GM19238 (cell line): Measurements from ENCODE around the gene VPS35L.

ENCODE experiments used
- DNase-seq: peaks from one replicate; pipeline ENCODE4 v3.0.0; 2011; ENCODE audit warnings: low spot score; ENCODE audit not compliant: insufficient read length

The VPS35L gene

DNA sequence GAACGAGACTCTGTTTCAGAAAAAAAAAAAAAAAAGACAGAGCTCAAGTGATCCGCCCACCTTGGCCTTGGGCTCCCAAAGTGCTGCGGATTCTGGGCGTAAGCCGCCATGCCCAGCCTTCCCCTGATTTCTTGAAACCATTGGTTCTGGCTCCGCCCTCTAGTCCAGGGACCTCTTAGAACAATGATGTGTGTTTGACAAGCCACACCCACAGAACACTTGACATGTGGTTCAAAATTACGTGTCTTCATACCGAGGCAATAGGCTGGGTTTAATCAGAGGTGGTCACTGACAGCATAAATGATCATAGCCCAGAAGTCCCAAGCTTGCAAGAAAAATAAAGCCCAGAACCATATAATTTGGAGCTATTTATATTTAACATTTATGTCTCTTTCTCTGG is 139.5 kb downstream of the VPS35L start:
- no peak for DNase-seq

DNA sequence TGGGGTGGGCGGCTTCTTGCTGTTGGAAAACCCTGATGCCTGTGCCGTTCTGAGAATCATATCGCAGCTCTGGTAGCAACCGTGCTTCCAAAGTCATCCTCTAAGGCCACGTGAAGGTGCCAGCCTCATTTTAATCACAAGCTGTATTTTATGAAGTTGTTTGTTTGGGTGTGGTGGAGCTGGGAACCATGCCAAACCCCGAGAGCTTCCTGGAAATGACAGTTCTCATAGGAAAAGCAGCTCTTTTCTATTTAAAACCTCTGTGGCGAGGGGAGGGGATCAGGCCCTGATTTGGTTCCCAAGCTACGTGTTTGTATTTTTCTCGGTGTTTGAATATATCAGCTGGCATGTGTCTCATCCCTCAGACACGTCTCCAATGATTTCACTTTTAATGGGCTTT is 140.8 kb downstream of the VPS35L start:
- no peak for DNase-seq

DNA sequence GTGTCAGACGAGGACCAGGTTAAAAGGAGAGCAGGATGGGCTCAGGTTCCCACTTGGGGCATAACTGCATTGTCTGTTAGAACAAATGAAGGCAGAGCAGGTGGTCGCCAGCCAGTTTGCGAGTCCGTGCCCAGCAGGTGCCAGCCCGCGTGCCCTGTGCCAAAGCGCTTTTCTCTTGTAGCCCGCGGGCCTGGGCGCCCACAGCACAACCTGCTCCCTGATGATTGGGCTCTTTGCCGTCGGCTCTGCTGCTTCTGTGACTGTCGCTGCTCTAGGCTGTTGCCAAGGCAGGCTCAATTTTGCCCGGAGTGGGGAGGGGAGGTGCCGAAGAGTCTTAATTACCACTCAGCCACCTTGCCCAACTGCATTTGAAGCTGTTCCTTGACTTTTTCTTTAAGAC is 141.5 kb downstream of the VPS35L start:
- DNase-seq = no peak

- no peak for DNase-seq
Measured at GRCh38 chr16:19697756-19698318, 142.3 kb downstream of the VPS35L start.

DNA sequence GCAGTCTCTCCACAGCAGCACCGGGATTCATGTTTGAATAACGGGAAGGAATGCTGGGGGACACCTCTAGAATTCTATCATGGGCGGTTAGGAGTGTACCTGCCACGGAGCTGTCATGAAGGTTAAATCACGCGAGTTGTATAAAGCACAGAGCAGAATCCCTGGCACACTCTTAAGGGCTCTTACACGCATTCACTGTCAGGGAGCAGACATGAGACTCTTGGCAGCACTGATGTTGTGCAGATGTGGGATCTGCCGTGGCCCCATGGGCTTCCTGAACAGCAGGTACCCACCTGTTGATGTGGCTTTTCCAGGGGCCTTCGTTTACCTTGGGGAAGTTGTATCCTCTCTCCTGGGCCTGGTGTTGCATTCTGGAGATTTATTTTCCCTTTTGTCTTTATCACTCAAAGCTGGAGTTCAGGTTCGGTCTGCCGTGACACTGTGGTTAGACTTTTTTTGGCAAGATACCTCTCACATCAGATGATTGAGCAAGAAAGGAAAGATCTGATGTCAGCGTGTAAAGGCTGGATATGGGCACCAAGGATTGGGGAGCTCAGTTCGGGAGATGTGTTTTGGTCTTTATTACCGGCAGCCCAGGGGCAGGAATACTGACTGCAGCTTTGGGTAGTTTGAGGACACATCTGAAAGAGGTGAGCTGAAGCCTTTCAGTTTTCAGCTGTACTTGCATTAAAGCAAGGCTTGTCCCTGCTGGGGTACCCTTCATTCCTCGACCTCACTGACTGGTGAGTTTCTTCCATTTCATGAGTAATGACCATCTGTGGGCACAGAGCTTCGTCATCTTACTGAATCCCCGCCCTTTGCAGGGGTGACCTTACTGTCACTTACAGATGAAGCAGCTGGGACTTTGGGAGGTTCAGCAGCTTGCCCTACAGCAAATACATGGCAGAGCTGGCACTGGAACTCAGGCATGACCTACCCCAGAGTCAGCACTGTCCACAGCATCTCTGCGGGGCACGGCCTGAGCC is 143.3 kb downstream of the VPS35L start:
- no peak for DNase-seq

- DNase-seq = no peak
Measured at GRCh38 chr16:19699472-19699871, 144.0 kb downstream of the VPS35L start.

GRCh38 chr16:19700319-19700781 is 144.8 kb downstream of the VPS35L start:
- no peak for DNase-seq

GRCh38 chr16:19701091-19701490 is 145.6 kb downstream of the VPS35L start:
- no peak for DNase-seq

GRCh38 chr16:19703172-19703889 is 147.8 kb downstream of the VPS35L start:
- no peak for DNase-seq

- DNase-seq = no peak
Measured at GRCh38 chr16:19704321-19705145, 149.0 kb downstream of the VPS35L start.

GRCh38 chr16:19705146-19705501 is 149.6 kb downstream of the VPS35L start:
- no peak for DNase-seq

DNA sequence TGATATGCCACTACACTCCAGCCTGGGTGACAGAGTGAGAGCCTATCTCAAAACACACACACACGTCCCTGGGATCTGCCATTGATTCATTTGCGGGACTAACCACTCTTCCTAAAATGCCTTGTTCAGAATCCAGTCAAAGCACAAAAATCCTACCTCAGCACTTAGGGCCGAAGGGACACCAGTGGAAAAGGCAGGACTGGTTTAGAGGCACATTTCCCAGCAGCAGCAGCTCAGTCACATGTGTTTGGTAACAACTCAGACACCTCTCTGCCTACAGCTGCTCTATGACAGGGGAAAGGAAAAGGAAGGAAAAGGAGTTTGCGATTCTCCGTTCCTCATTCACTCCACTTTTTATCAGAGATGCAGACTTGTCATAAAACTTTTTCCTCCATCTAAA is 150.3 kb downstream of the VPS35L start:
- DNase-seq = no peak

- no peak for DNase-seq
Measured at GRCh38 chr16:19706846-19707245, 151.3 kb downstream of the VPS35L start.

GRCh38 chr16:19707569-19708295 is 152.2 kb downstream of the VPS35L start:
- DNase-seq = no peak

- DNase-seq = no peak
Measured at GRCh38 chr16:19708296-19709205, 153.0 kb downstream of the VPS35L start.

- no peak for DNase-seq
Measured at GRCh38 chr16:19709381-19710136, 154.1 kb downstream of the VPS35L start.

DNA sequence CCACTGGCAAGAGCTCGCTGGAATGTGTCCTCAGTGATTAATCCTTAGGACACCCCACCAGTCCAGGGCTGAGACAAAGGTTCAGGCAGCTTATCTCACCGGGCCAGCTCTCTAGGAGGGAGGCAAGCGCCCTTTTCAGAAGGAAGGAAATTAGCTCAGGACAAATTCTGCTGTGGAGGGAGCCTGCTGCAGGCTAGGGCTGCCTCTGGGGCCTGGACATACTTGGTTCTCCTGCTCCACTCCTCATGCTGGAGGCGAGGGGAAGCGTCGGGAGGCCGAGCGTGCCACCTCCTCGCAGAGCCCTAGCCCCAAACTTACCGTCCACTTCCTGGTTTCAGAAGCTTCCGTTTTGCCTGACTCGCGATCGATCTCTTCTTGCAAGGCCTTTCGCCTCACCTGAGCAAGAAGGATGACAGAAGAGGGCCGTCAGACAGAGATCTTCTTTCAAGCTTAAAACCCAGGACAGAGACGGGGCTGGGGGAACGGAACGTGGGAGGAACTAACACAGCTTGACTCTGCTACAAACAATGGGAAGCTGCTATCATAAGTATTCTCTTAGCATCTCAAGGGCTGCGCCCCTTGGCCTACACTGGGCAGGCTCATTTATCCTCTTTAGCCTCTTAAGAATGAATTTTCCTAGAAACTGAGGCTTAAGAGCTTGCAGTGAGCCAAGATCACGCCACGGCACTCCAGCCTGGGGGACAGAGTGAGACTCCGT is 154.8 kb downstream of the VPS35L start:
- no peak for DNase-seq

DNA sequence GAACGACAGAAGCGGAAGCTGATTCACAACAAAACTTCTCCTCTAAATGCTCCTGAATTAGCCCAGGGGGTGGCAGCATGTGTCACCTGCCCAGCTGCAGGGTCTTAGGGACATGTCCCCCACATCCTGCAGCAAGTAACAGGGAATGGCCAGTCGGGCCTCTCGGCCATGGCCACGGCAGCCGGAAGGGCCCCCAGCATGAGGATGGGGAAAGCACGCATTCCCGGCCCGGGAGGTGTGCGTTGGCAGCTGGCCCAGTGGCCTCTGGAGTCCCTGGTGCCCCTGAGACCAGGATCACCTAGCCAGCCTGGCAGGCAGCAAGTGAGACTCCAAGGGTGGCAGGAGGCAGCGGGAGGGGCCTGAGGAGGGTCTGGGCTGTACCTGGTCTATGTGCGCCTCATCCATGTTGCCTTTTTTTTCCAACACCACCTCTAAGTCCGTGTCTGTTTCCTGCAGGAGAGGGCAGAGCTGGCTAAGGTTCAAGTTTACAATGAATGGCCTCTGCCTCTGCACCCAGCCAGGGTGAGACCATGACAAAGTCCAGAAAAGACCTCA is 155.6 kb downstream of the VPS35L start:
- DNase-seq = no peak
